ENCODE results near the gene SHISA4.

SHISA4 gene

DNA sequence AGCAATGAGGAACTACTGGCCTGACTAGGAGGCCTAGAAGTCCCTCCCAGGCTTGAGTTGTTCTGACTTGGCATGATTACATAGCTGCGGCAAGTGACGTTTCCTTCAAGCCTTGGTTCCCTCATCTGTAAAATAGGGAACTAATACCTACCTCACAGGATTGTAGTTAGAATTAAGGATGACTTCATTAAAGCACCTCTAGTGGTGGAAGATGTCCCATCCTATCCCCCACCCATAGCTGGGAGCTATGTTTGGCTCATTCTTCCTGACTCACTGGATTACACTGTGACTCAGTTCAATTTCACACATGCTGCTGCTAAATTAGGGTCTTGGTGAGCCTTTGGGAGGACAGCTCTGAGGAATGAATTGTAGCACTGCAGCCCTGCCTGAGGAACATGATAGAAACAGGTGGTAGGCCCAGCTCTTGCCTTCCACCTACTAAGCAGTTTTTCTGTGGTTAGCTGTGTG lies 6.0 kb upstream of the SHISA4 start:
- CTCF ChIA-PET, result interaction anchor here (0.7 to 4.4 kb wide), 3 partner anchors 10 to 13 kb away, joined by 3 to 22 read pairs (median 4); no protein-coding TSS in a partner anchor
- DNase-seq (ENCODE audit: extremely low spot score), result no peak
- no peak for TF ChIP-seq CTBP1 (IDR thresholded peaks at IDR 0.05; ENCODE audit: borderline replicate concordance)
- no peak for TF ChIP-seq BHLHE40 (IDR thresholded peaks at IDR 0.05; ENCODE audit: borderline replicate concordance)
- TF ChIP-seq L3MBTL2 (conservative IDR thresholded peaks at IDR 0.05), result no peak
- TF ChIP-seq, protein P1, sequence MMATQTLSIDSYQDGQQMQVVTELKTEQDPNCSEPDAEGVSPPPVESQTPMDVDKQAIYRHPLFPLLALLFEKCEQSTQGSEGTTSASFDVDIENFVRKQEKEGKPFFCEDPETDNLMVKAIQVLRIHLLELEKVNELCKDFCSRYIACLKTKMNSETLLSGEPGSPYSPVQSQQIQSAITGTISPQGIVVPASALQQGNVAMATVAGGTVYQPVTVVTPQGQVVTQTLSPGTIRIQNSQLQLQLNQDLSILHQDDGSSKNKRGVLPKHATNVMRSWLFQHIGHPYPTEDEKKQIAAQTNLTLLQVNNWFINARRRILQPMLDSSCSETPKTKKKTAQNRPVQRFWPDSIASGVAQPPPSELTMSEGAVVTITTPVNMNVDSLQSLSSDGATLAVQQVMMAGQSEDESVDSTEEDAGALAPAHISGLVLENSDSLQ (IDR thresholded peaks at IDR 0.05), result no peak
- no peak for TF ChIP-seq HDGF (IDR thresholded peaks at IDR 0.05; ENCODE audit: borderline replicate concordance)
- TF ChIP-seq NFRKB (IDR thresholded peaks at IDR 0.05), result no peak
- POLR2A ChIA-PET, result interaction anchor here (0.8 to 1.9 kb wide), 2 partner anchors 10 to 71 kb away, joined by 3 to 6 read pairs; no protein-coding TSS in a partner anchor

DNA sequence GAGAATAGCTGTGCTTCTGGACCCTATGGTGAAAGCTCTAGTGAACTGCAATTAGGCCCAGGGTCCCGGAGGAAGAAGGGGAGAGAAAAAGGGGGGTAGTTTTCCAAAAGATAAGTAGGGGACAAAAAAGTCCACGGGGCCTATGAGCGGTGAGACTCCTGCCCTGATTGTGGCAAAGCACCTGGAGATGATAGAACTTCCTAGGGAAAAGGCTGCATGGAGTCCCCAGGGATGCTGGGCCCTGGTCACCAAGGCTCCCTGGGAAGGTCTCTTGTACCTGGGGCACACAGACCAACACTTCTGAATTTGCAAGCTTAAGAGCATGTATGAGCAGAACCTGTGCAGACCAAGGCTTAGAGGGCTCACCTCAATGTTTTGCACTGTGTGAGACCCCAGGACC lies 5.4 kb upstream of the SHISA4 start:
- ChIA-PET CTCF (interaction anchor here (0.7 to 4.4 kb wide), 3 partner anchors 9 to 13 kb away, joined by 3 to 22 read pairs (median 4); no protein-coding TSS in a partner anchor), POLR2A (interaction anchor here (0.8 to 1.9 kb wide), 2 partner anchors 10 to 71 kb away, joined by 3 to 6 read pairs; no protein-coding TSS in a partner anchor)
- no peak for TF ChIP-seq L3MBTL2 (conservative IDR thresholded peaks at IDR 0.05)
- no peak for TF ChIP-seq LEF1 (IDR thresholded peaks at IDR 0.05; ENCODE audit: borderline replicate concordance)
- TF ChIP-seq ARNT (IDR thresholded peaks at IDR 0.05), result no peak
- TF ChIP-seq ZNF384 (IDR thresholded peaks at IDR 0.05), result no peak
- TF ChIP-seq SUZ12 (IDR thresholded peaks at IDR 0.05), result no peak
- TF ChIP-seq, protein P1 (IDR thresholded peaks at IDR 0.05), result no peak
- TF ChIP-seq TARDBP (IDR thresholded peaks at IDR 0.05), result no peak
- TF ChIP-seq BHLHE40 (IDR thresholded peaks at IDR 0.05; ENCODE audit: borderline replicate concordance), result no peak
- no peak for TF ChIP-seq FOXM1 (IDR thresholded peaks at IDR 0.05; ENCODE audit: borderline replicate concordance)
- no peak for TF ChIP-seq FOXK2 (IDR thresholded peaks at IDR 0.05)
- DNase-seq (ENCODE audit: extremely low spot score), result no peak

DNA sequence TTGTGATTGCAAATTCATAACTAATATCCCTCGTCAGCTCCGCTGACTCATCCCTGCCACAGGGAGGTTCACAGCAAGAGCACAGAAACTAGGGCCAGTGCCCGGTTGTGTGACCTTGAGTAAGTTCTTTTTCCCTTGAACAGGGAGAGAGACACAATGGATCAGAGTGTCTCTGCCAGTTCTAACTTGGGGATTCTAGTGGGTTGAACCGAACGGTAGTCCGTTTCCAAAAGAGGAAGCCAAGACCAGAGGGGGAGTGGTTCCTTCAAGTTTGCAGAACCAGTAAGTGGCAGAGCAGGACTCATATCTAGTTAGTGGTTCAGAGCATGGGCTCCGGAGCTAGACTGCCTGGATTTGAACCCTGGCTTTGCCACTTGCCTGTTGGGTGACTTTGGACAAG lies 4.9 kb upstream of the SHISA4 start:
- TF ChIP-seq FOXM1 (IDR thresholded peaks at IDR 0.05; ENCODE audit: borderline replicate concordance) (no peak), FOXA1 (IDR thresholded peaks at IDR 0.05) (no peak), CTBP1 (IDR thresholded peaks at IDR 0.05; ENCODE audit: borderline replicate concordance) (no peak), SP1 (IDR thresholded peaks at IDR 0.05) (no peak)
- no peak for DNase-seq (ENCODE audit: extremely low spot score)
- CTCF ChIA-PET, result interaction anchor here (4.4 kb wide), 1 partner anchor 12 kb away, joined by 22 read pairs; no protein-coding TSS in a partner anchor
- POLR2A ChIA-PET, result interaction anchor here (1.9 kb wide), 1 partner anchor 9 kb away, joined by 6 read pairs; no protein-coding TSS in a partner anchor

DNA sequence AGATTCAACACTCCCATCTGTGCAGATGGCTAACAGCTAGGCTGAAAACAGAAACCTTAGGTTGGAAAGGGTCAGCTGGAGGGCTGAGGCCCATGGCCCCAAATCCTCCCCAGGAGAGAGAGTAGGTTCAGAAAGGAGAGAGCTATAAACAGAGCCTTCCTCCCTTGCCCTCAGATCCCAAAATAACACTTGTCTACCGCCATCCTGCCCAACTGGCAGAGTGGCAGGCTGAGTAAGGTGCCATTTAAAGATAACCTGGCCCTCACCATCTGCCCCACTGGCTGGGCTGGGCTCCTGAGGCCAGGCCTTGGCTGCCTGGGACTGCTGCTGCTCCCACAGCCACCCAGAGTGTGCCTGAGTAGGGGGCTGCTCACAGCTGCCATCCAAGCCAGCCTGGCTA lies 4.3 kb upstream of the SHISA4 start:
- ChIA-PET CTCF (interaction anchor here (0.7 to 4.4 kb wide), 2 partner anchors 8 to 12 kb away, joined by 3 to 22 read pairs; no protein-coding TSS in a partner anchor), POLR2A (no interaction called here)
- TF ChIP-seq ZNF384 (IDR thresholded peaks at IDR 0.05), result no peak
- no peak for TF ChIP-seq ARNT (IDR thresholded peaks at IDR 0.05)
- TF ChIP-seq LEF1 (IDR thresholded peaks at IDR 0.05; ENCODE audit: borderline replicate concordance), result no peak
- TF ChIP-seq BHLHE40 (IDR thresholded peaks at IDR 0.05; ENCODE audit: borderline replicate concordance), result no peak
- no peak for TF ChIP-seq SUZ12 (IDR thresholded peaks at IDR 0.05)
- TF ChIP-seq FOXA1 (IDR thresholded peaks at IDR 0.05), result no peak
- TF ChIP-seq, protein P1 (IDR thresholded peaks at IDR 0.05), result no peak
- TF ChIP-seq FOXM1 (IDR thresholded peaks at IDR 0.05; ENCODE audit: borderline replicate concordance), result no peak
- no peak for TF ChIP-seq HDGF (IDR thresholded peaks at IDR 0.05; ENCODE audit: borderline replicate concordance)
- no peak for TF ChIP-seq ELF4 (IDR thresholded peaks at IDR 0.05)
- no peak for TF ChIP-seq L3MBTL2 (conservative IDR thresholded peaks at IDR 0.05)
- TF ChIP-seq NFRKB (IDR thresholded peaks at IDR 0.05), result no peak
- TF ChIP-seq TARDBP (IDR thresholded peaks at IDR 0.05), result no peak
- DNase-seq (ENCODE audit: extremely low spot score), result no peak

DNA sequence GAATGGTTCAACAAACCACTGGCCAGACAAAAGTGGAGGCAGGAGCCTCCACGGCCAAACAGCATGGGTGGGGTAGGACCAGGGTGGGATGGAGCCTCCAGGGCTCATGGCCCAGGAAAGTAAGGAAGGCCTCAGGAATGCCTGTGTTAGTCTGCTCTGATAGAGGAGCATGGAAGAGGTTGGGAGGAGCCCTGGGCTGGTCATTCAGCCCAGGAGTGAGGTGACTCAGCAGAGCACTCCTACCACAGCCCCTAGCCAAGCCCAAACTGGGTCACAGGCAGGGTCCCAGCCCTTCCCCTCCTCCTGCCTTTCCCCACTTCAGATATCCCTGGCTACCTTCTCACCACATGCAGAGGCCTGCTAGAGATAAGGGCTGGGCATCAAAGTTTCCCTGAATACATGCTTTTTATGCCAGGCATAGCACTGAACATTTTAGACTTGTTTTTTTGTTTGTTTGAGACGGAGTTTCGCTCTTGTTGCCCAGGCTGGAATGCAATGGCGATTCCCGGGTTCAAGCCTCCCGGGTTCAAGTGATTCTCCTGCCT lies 3.1 kb upstream of the SHISA4 start:
- POLR2A ChIA-PET, result interaction anchor here (1.1 kb wide), 1 partner anchor 70 kb away, joined by 3 read pairs; the partner anchor contains the start of gene TIMM17A
- CTCF ChIA-PET, result interaction anchor here (1.6 kb wide), 1 partner anchor 87 kb away, joined by 3 read pairs; no protein-coding TSS in a partner anchor
- no peak for DNase-seq (ENCODE audit: extremely low spot score)
- TF ChIP-seq ARNT (IDR thresholded peaks at IDR 0.05) (no peak), FOXA1 (IDR thresholded peaks at IDR 0.05) (no peak), FOXK2 (IDR thresholded peaks at IDR 0.05) (no peak), LEF1 (IDR thresholded peaks at IDR 0.05; ENCODE audit: borderline replicate concordance) (no peak), FOXM1 (IDR thresholded peaks at IDR 0.05; ENCODE audit: borderline replicate concordance) (no peak)

DNA sequence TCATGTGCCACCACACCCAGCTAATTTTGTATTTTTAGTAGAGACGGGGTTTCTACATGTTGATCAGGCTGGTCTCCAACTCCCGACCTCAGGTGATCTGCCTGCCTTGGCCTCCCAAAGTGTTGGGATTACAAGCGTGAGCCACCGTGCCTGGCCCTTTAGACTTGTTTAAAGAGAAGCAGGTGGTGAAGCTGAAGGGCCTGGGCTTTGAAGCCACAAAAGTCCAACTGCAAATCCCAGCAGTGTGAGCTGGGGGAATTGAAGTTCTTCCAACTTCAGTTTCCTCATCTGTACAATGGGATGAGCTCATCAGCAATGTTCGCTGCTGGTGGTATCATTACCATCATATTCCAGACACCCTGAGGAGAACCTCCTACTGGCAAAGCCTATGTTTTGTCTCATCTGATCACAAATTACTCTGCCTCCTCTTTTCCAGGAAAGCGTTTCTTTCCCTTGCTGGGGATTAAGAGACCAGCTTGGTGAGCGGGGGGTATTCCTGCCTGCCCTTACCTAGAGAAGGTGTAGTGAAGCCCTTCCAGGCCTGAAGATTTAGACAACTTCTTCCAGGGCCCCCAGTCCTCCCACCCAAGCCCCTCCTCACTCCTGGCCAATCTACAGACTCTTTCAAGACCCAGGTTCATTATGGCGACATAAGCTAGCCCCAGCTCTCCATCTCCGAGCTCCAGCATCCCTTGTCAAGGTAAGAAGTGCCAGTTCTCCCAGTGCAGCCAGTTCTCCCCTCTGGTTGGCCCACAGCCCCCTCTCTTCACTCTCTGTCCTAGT lies 2.4 kb upstream of the SHISA4 start:
- DNase-seq (ENCODE audit: extremely low spot score), result no peak
- ChIA-PET POLR2A (interaction anchor here (1.1 kb wide), 1 partner anchor 69 kb away, joined by 3 read pairs; the partner anchor contains the start of gene TIMM17A), CTCF (interaction anchor here (0.7 to 1.6 kb wide), 3 partner anchors 10 to 177 kb away, joined by 3 to 7 read pairs (median 3); no protein-coding TSS in a partner anchor)

More for the DNA sequence above, 2.4 kb upstream of the SHISA4 start:
- TF ChIP-seq BHLHE40 (IDR thresholded peaks at IDR 0.05; ENCODE audit: borderline replicate concordance) (no peak), ELF4 (IDR thresholded peaks at IDR 0.05) (no peak), ARNT (IDR thresholded peaks at IDR 0.05) (no peak), FOXA1 (IDR thresholded peaks at IDR 0.05) (no peak), SUZ12 (IDR thresholded peaks at IDR 0.05) (no peak)

Data from HEK293T (cell line).